Measurements from ENCODE around the gene MARVELD3.

DNA sequence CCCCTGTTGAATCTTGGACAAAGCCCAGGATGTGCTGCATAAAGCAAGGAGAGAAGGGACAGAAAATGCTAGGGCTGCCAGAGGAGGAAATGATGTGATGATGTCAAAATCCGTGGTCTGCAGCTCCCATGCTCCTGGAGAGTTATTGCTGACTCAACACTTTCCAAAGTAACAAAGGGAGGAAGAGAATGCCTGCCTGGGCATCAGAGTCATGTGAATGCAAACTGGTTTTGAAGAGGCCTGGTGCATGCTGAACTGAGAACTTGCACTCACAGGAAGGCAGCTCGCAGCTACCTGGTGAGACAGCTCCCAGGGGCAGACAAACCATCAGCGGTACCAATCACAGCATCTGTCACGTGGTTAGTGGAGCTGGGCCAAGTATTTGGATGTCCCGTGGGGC, 2.8 kb downstream of the MARVELD3 start:
- TF ChIP-seq POLR2AphosphoS5 (IDR thresholded peaks at IDR 0.05; ENCODE audit: low read depth, low read length) = no peak
- no peak for TF ChIP-seq RAD21 (IDR thresholded peaks at IDR 0.05 in 1 of 2, conservative IDR thresholded peaks at IDR 0.05 in 1 of 2; ENCODE audit: low read depth in 2 of 2, low read length in 2 of 2)
- TF ChIP-seq, protein P1, sequence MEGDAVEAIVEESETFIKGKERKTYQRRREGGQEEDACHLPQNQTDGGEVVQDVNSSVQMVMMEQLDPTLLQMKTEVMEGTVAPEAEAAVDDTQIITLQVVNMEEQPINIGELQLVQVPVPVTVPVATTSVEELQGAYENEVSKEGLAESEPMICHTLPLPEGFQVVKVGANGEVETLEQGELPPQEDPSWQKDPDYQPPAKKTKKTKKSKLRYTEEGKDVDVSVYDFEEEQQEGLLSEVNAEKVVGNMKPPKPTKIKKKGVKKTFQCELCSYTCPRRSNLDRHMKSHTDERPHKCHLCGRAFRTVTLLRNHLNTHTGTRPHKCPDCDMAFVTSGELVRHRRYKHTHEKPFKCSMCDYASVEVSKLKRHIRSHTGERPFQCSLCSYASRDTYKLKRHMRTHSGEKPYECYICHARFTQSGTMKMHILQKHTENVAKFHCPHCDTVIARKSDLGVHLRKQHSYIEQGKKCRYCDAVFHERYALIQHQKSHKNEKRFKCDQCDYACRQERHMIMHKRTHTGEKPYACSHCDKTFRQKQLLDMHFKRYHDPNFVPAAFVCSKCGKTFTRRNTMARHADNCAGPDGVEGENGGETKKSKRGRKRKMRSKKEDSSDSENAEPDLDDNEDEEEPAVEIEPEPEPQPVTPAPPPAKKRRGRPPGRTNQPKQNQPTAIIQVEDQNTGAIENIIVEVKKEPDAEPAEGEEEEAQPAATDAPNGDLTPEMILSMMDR (IDR thresholded peaks at IDR 0.05; ENCODE audit: control extremely low read depth in 1 of 3, insufficient read depth in 1 of 3, low read depth in 1 of 3, low read length in 3 of 3) = no peak
- no peak for TF ChIP-seq POLR2A (IDR thresholded peaks at IDR 0.05; ENCODE audit: control extremely low read depth in 1 of 2, low read depth in 2 of 2, low read length in 2 of 2)
- TF ChIP-seq MAFK (IDR thresholded peaks at IDR 0.05; ENCODE audit: low read depth, low read length) = peak; percentile 99
- TF ChIP-seq, protein P2, sequence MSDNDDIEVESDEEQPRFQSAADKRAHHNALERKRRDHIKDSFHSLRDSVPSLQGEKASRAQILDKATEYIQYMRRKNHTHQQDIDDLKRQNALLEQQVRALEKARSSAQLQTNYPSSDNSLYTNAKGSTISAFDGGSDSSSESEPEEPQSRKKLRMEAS (IDR thresholded peaks at IDR 0.05) = no peak
- TF ChIP-seq EZH2 (IDR thresholded peaks at IDR 0.05; ENCODE audit: low read depth, low read length, severe bottlenecking) = no peak
- no peak for TF ChIP-seq PHF8 (conservative IDR thresholded peaks at IDR 0.05; ENCODE audit: low read depth, low read length)
- no peak for TF ChIP-seq TAF1 (IDR thresholded peaks at IDR 0.05; ENCODE audit: low read depth, low read length)
- TF ChIP-seq TAF7 (optimal IDR thresholded peaks at IDR 0.05; ENCODE audit: borderline replicate concordance, low read depth, low read length) = no peak
- TF ChIP-seq, protein P3, sequence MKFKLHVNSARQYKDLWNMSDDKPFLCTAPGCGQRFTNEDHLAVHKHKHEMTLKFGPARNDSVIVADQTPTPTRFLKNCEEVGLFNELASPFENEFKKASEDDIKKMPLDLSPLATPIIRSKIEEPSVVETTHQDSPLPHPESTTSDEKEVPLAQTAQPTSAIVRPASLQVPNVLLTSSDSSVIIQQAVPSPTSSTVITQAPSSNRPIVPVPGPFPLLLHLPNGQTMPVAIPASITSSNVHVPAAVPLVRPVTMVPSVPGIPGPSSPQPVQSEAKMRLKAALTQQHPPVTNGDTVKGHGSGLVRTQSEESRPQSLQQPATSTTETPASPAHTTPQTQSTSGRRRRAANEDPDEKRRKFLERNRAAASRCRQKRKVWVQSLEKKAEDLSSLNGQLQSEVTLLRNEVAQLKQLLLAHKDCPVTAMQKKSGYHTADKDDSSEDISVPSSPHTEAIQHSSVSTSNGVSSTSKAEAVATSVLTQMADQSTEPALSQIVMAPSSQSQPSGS (IDR thresholded peaks at IDR 0.05; ENCODE audit: low read length) = no peak
- no peak for TF ChIP-seq GABPA (IDR thresholded peaks at IDR 0.05; ENCODE audit: borderline replicate concordance, insufficient read depth, low read length)

Data from H1 (cell line).